H1 (cell line): ENCODE data around the gene CCDC92B. TPM values are rescaled to one million over a fixed set of nuclear protein-coding genes. Genes with fewer than 3 reads are reported as not detected.

Experiments used
- polyA plus RNA-seq, 7 experiments: library from polyadenylated mRNA; depleted of rRNA in 3 of 7; stranded (reverse) in 5 of 7; unstranded in 2 of 7; fragments of >200 nt in 5 of 7; fragments of 200-250 nt in 2 of 7; gene quantifications; 1 replicate in 5 of 7; 2 replicates in 1 of 7; 4 replicates in 1 of 7; pipeline versions ENCODE4 v1.2.1 to v1.2.3, GENCODE V29; 2011 to 2013; ENCODE audit warnings: missing spikeins in 2 of 7, mixed read lengths in 2 of 7
- total RNA-seq: library from RNA; stranded (reverse); fragmentation: NEBNext Ultra II Directional; extraction: Animal tissue kit (Norgen Biotek cat#: 25700); gene quantifications from 2 replicates; pipeline ENCODE4 v1.2.1, GENCODE V29; 2021
- TF ChIP-seq, protein P1 (sequence below): fragments of 300-600 bp; sonication (generic); IDR thresholded peaks from 2 replicates; pipeline ENCODE4 v1.7.1; 2012; ENCODE audit warnings: low read length, moderate library complexity, mild to moderate bottlenecking, inconsistent platforms; ENCODE audit not compliant: insufficient replicate concordance

CCDC92B gene
- total and polyA plus RNA-seq, 2 of the 8 experiments (the other 6 are each of a cell fraction or from before 2014, with no cell fraction given), result 5.5 to 12.1 TPM

DNA sequence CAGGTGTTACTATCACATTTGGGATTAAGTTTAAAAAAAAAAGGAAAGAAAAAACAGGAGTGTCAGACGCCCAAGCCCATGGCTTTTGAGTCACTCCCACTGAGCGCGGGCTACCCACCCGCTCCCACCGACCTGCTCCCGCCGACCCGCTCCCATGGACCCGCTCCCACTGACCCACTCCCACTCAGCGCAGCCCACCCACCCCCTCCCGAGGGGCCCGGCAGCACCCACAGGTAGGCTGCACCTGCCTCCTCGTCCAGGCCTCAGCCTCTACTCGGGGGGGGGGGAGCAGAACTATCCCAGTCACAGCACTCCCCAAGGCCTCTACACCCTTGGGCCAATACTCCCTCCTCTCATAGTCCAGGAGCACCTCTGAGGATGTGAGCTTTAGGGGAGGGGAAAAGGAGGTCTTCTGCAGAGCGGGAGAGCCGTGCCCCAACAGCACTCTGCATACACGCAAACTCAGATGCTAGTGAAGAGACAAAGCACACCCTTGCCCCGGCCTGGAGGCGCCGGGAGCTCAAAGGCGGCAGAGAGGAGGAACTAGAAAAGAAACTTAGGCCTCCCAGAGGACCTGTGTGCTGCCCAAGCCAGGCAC is 40.8 kb downstream of the CCDC92B start (continued):
- TF ChIP-seq, protein P1, sequence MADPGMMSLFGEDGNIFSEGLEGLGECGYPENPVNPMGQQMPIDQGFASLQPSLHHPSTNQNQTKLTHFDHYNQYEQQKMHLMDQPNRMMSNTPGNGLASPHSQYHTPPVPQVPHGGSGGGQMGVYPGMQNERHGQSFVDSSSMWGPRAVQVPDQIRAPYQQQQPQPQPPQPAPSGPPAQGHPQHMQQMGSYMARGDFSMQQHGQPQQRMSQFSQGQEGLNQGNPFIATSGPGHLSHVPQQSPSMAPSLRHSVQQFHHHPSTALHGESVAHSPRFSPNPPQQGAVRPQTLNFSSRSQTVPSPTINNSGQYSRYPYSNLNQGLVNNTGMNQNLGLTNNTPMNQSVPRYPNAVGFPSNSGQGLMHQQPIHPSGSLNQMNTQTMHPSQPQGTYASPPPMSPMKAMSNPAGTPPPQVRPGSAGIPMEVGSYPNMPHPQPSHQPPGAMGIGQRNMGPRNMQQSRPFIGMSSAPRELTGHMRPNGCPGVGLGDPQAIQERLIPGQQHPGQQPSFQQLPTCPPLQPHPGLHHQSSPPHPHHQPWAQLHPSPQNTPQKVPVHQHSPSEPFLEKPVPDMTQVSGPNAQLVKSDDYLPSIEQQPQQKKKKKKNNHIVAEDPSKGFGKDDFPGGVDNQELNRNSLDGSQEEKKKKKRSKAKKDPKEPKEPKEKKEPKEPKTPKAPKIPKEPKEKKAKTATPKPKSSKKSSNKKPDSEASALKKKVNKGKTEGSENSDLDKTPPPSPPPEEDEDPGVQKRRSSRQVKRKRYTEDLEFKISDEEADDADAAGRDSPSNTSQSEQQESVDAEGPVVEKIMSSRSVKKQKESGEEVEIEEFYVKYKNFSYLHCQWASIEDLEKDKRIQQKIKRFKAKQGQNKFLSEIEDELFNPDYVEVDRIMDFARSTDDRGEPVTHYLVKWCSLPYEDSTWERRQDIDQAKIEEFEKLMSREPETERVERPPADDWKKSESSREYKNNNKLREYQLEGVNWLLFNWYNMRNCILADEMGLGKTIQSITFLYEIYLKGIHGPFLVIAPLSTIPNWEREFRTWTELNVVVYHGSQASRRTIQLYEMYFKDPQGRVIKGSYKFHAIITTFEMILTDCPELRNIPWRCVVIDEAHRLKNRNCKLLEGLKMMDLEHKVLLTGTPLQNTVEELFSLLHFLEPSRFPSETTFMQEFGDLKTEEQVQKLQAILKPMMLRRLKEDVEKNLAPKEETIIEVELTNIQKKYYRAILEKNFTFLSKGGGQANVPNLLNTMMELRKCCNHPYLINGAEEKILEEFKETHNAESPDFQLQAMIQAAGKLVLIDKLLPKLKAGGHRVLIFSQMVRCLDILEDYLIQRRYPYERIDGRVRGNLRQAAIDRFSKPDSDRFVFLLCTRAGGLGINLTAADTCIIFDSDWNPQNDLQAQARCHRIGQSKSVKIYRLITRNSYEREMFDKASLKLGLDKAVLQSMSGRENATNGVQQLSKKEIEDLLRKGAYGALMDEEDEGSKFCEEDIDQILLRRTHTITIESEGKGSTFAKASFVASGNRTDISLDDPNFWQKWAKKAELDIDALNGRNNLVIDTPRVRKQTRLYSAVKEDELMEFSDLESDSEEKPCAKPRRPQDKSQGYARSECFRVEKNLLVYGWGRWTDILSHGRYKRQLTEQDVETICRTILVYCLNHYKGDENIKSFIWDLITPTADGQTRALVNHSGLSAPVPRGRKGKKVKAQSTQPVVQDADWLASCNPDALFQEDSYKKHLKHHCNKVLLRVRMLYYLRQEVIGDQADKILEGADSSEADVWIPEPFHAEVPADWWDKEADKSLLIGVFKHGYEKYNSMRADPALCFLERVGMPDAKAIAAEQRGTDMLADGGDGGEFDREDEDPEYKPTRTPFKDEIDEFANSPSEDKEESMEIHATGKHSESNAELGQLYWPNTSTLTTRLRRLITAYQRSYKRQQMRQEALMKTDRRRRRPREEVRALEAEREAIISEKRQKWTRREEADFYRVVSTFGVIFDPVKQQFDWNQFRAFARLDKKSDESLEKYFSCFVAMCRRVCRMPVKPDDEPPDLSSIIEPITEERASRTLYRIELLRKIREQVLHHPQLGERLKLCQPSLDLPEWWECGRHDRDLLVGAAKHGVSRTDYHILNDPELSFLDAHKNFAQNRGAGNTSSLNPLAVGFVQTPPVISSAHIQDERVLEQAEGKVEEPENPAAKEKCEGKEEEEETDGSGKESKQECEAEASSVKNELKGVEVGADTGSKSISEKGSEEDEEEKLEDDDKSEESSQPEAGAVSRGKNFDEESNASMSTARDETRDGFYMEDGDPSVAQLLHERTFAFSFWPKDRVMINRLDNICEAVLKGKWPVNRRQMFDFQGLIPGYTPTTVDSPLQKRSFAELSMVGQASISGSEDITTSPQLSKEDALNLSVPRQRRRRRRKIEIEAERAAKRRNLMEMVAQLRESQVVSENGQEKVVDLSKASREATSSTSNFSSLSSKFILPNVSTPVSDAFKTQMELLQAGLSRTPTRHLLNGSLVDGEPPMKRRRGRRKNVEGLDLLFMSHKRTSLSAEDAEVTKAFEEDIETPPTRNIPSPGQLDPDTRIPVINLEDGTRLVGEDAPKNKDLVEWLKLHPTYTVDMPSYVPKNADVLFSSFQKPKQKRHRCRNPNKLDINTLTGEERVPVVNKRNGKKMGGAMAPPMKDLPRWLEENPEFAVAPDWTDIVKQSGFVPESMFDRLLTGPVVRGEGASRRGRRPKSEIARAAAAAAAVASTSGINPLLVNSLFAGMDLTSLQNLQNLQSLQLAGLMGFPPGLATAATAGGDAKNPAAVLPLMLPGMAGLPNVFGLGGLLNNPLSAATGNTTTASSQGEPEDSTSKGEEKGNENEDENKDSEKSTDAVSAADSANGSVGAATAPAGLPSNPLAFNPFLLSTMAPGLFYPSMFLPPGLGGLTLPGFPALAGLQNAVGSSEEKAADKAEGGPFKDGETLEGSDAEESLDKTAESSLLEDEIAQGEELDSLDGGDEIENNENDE, result no peak
